Measurements from ENCODE around the gene PLXNA4. TPM values are rescaled to one million over a fixed set of nuclear protein-coding genes. Genes with fewer than 3 reads are reported as not detected.
A peak's percentile ranks its signal among the peaks of the same experiment; 100 is the strongest.
"Not testable (repeated sequence)": the region's sequence is repeated elsewhere in the genome, so short reads cannot be mapped to it uniquely, and the experiment has no call there.

PLXNA4 gene
- total and polyA plus RNA-seq, 7 experiments from 2014 or later: 0.05 to 31.6 (median 1.1) TPM

- DNase-seq (no peak), ATAC-seq (no peak)
- Histone ChIP-seq H3K27me3 (ENCODE audit: control insufficient read depth in 2 of 2, insufficient read depth in 2 of 2, low read length in 2 of 2) (no peaks in the 10 kb centered on the region), H3K36me3 (ENCODE audit: control insufficient read depth in 2 of 3, insufficient read depth in 3 of 3, low read length in 3 of 3) (no peaks in the 10 kb centered on the region), H3K27ac (ENCODE audit: low read depth, low read length) (no peak overlapping the region), H3K9me3 (ENCODE audit: control insufficient read depth in 2 of 3, low read length in 3 of 3) (no peaks in the 10 kb centered on the region), H3K4me1 (ENCODE audit: control insufficient read depth in 2 of 2, insufficient read depth in 2 of 2, low read length in 2 of 2) (no peaks in the 10 kb centered on the region), H3K4me3 (ENCODE audit: low read length) (no peak overlapping the region)
- no peaks in the 10 kb centered on the region for H3K36me3 Mint-ChIP-seq
- ChIA-PET POLR2A (no interaction called here), CTCF (no interaction called here)
- no peaks in the 10 kb centered on the region for H3K4me1 Mint-ChIP-seq
- peaks cover 0 to 4% (median 0%) of the 10 kb centered on the region in 5 donors for H3K27me3 Mint-ChIP-seq
- H3K4me3 Mint-ChIP-seq: no peak overlapping the region
- H3K9me3 Mint-ChIP-seq: no peaks in the 10 kb centered on the region
- H3K27ac Mint-ChIP-seq: no peak overlapping the region
- intact Hi-C loops (cut with micrococcal nuclease): no loop called here
These were observed 398.4 kb downstream of the PLXNA4 start for GRCh38 chr7:132177708-132178401.

DNA sequence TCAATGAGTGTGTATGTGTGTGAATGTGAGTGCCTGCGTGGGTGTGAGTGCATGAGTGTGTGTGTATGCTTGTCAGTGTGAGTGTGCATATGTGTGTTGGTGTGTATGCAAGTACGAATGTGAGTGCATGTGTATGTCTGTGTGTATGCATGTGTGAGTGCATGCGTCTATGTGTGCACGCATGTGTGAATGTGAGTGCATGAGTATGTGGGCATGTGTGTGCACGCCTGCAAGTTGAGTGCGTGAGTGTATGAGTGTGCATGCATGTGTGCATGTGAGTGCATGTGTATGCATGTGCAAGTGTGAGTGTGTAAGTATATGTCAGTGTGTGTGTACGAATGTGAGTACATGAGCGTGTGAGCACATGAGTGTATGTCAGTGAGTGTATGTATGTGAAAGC lies 399.6 kb downstream of the PLXNA4 start:
- Histone ChIP-seq H3K27ac (ENCODE audit: low read depth, low read length) (no peak overlapping the region), H3K9me3 (ENCODE audit: control insufficient read depth in 2 of 3, low read length in 3 of 3) (no peaks in the 10 kb centered on the region), H3K4me3 (ENCODE audit: low read length) (no peak overlapping the region), H3K4me1 (ENCODE audit: control insufficient read depth in 2 of 2, insufficient read depth in 2 of 2, low read length in 2 of 2) (no peaks in the 10 kb centered on the region), H3K36me3 (ENCODE audit: control insufficient read depth in 2 of 3, insufficient read depth in 3 of 3, low read length in 3 of 3) (no peaks in the 10 kb centered on the region), H3K27me3 (ENCODE audit: control insufficient read depth in 2 of 2, insufficient read depth in 2 of 2, low read length in 2 of 2) (no peaks in the 10 kb centered on the region)
- H3K27me3 Mint-ChIP-seq: peaks cover 0 to 5% (median 0%) of the 10 kb centered on the region in 5 donors
- DNase-seq (no peak), ATAC-seq (peak; percentile 14)
- no peak overlapping the region for H3K4me3 Mint-ChIP-seq
- intact Hi-C loops (cut with micrococcal nuclease): no loop called here
- H3K36me3 Mint-ChIP-seq: no peaks in the 10 kb centered on the region
- ChIA-PET POLR2A (no interaction called here), CTCF (no interaction called here)
- H3K27ac Mint-ChIP-seq: no peak overlapping the region
- H3K9me3 Mint-ChIP-seq: no peaks in the 10 kb centered on the region
- H3K4me1 Mint-ChIP-seq: no peaks in the 10 kb centered on the region

DNA sequence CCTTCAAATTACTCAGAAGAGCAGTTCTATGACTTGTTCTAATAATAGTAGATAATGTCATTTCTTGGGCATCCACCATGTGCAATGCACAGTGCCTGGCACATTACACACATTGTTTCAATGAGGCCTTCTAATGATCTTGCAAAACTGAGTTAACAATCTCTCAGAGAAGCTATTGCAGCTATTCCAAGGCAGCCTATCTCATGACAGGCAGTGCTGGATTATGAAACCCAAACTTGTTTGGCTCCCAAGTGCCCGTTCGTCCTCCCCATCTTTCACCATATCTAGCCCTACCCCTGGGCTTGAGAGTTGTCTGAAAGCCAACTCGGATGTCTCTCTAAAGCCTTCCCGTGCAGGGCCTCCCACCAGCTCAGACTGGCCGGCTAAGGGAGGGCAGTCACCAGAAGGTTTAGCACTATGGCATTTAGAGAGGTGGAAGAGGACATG lies 405.1 kb downstream of the PLXNA4 start:
- intact Hi-C loops (cut with micrococcal nuclease): no loop called here
- Mint-ChIP-seq H3K4me3 (no peak overlapping the region), H3K27me3 (peaks cover 0 to 9% (median 0%) of the 10 kb centered on the region in 5 donors), H3K4me1 (no peaks in the 10 kb centered on the region), H3K36me3 (no peaks in the 10 kb centered on the region), H3K9me3 (peaks cover 0 to 3% (median 0%) of the 10 kb centered on the region in 11 donors), H3K27ac (no peak overlapping the region)
- Histone ChIP-seq H3K4me1 (ENCODE audit: control insufficient read depth in 2 of 2, insufficient read depth in 2 of 2, low read length in 2 of 2) (no peaks in the 10 kb centered on the region), H3K9me3 (ENCODE audit: control insufficient read depth in 2 of 3, low read length in 3 of 3) (no peaks in the 10 kb centered on the region), H3K27ac (ENCODE audit: low read depth, low read length) (no peak overlapping the region), H3K27me3 (ENCODE audit: control insufficient read depth in 2 of 2, insufficient read depth in 2 of 2, low read length in 2 of 2) (no peaks in the 10 kb centered on the region), H3K4me3 (ENCODE audit: low read length) (no peak overlapping the region), H3K36me3 (ENCODE audit: control insufficient read depth in 2 of 3, insufficient read depth in 3 of 3, low read length in 3 of 3) (no peaks in the 10 kb centered on the region)
- ATAC-seq (no peak), DNase-seq (no peak)
- POLR2A ChIA-PET: no interaction called here
- CTCF ChIA-PET: no interaction called here

- no peaks in the 10 kb centered on the region for H3K9me3 ChIP-seq (ENCODE audit: control insufficient read depth in 2 of 3, low read length in 3 of 3)
- no peak overlapping the region for H3K27ac ChIP-seq (ENCODE audit: low read depth, low read length)
- no peak for DNase-seq
- intact Hi-C loops (cut with micrococcal nuclease): no loop called here
- Mint-ChIP-seq H3K4me3 (no peak overlapping the region), H3K36me3 (no peaks in the 10 kb centered on the region), H3K27ac (no peak overlapping the region), H3K4me1 (no peaks in the 10 kb centered on the region), H3K27me3 (peaks cover 0 to 9% (median 3%) of the 10 kb centered on the region in 5 donors), H3K9me3 (peaks cover 0 to 3% (median 0%) of the 10 kb centered on the region in 11 donors)
- H3K4me3 ChIP-seq (ENCODE audit: low read length): no peak overlapping the region
- H3K36me3 ChIP-seq (ENCODE audit: control insufficient read depth in 2 of 3, insufficient read depth in 3 of 3, low read length in 3 of 3): no peaks in the 10 kb centered on the region
- no peaks in the 10 kb centered on the region for H3K4me1 ChIP-seq (ENCODE audit: control insufficient read depth in 2 of 2, insufficient read depth in 2 of 2, low read length in 2 of 2)
- H3K27me3 ChIP-seq (ENCODE audit: control insufficient read depth in 2 of 2, insufficient read depth in 2 of 2, low read length in 2 of 2): no peaks in the 10 kb centered on the region
- ChIA-PET CTCF (no interaction called here), POLR2A (no interaction called here)
- no peak for ATAC-seq
These were observed 406.5 kb downstream of the PLXNA4 start for GRCh38 chr7:132169730-132170129.

GRCh38 chr7:132168239-132168638 lies 408.0 kb downstream of the PLXNA4 start:
- no peak for ATAC-seq
- no peaks in the 10 kb centered on the region for H3K4me1 ChIP-seq (ENCODE audit: control insufficient read depth in 2 of 2, insufficient read depth in 2 of 2, low read length in 2 of 2)
- H3K4me3 ChIP-seq (ENCODE audit: low read length): no peak overlapping the region
- no peaks in the 10 kb centered on the region for H3K27me3 ChIP-seq (ENCODE audit: control insufficient read depth in 2 of 2, insufficient read depth in 2 of 2, low read length in 2 of 2)
- Mint-ChIP-seq H3K9me3 (peaks cover 0 to 3% (median 0%) of the 10 kb centered on the region in 11 donors), H3K4me3 (no peak overlapping the region), H3K36me3 (no peaks in the 10 kb centered on the region), H3K4me1 (no peaks in the 10 kb centered on the region), H3K27me3 (peaks cover 0 to 9% (median 5%) of the 10 kb centered on the region in 5 donors), H3K27ac (peak overlapping the region in 1 of 9 donors; percentile 41)
- CTCF ChIA-PET: no interaction called here
- intact Hi-C loops (cut with micrococcal nuclease): no loop called here
- POLR2A ChIA-PET: no interaction called here
- no peak for DNase-seq
- no peak overlapping the region for H3K27ac ChIP-seq (ENCODE audit: low read depth, low read length)
- no peaks in the 10 kb centered on the region for H3K36me3 ChIP-seq (ENCODE audit: control insufficient read depth in 2 of 3, insufficient read depth in 3 of 3, low read length in 3 of 3)
- H3K9me3 ChIP-seq (ENCODE audit: control insufficient read depth in 2 of 3, low read length in 3 of 3): no peaks in the 10 kb centered on the region

GRCh38 chr7:132165695-132166094 lies 410.6 kb downstream of the PLXNA4 start:
- H3K4me1 Mint-ChIP-seq; H3K4me3 Mint-ChIP-seq; H3K36me3 Mint-ChIP-seq; POLR2A ChIA-PET; CTCF ChIA-PET; H3K36me3 ChIP-seq (ENCODE audit: control insufficient read depth in 2 of 3, insufficient read depth in 3 of 3, low read length in 3 of 3); H3K27me3 ChIP-seq (ENCODE audit: control insufficient read depth in 2 of 2, insufficient read depth in 2 of 2, low read length in 2 of 2); H3K27ac Mint-ChIP-seq; H3K9me3 ChIP-seq (ENCODE audit: control insufficient read depth in 2 of 3, low read length in 3 of 3); intact Hi-C loops (cut with micrococcal nuclease); H3K4me3 ChIP-seq (ENCODE audit: low read length); H3K4me1 ChIP-seq (ENCODE audit: control insufficient read depth in 2 of 2, insufficient read depth in 2 of 2, low read length in 2 of 2); H3K27ac ChIP-seq (ENCODE audit: low read depth, low read length); H3K9me3 Mint-ChIP-seq; ATAC-seq; DNase-seq: not testable (repeated sequence)
- peaks cover 0 to 20% (median 0%) of the 10 kb centered on the region in 5 donors for H3K27me3 Mint-ChIP-seq

- ChIA-PET POLR2A (no interaction called here), CTCF (no interaction called here)
- H3K36me3 ChIP-seq (ENCODE audit: control insufficient read depth in 2 of 3, insufficient read depth in 3 of 3, low read length in 3 of 3): no peaks in the 10 kb centered on the region
- Mint-ChIP-seq H3K4me1 (no peaks in the 10 kb centered on the region), H3K9me3 (peaks cover 0 to 3% (median 0%) of the 10 kb centered on the region in 11 donors), H3K4me3 (no peak overlapping the region), H3K27ac (no peak overlapping the region), H3K27me3 (peaks cover 0 to 20% (median 0%) of the 10 kb centered on the region in 5 donors), H3K36me3 (no peaks in the 10 kb centered on the region)
- ATAC-seq (no peak), DNase-seq (no peak)
- intact Hi-C loops (cut with micrococcal nuclease): no loop called here
- H3K27me3 ChIP-seq (ENCODE audit: control insufficient read depth in 2 of 2, insufficient read depth in 2 of 2, low read length in 2 of 2): no peaks in the 10 kb centered on the region
- H3K27ac ChIP-seq (ENCODE audit: low read depth, low read length): no peak overlapping the region
- no peak overlapping the region for H3K4me3 ChIP-seq (ENCODE audit: low read length)
- H3K4me1 ChIP-seq (ENCODE audit: control insufficient read depth in 2 of 2, insufficient read depth in 2 of 2, low read length in 2 of 2): no peaks in the 10 kb centered on the region
- no peaks in the 10 kb centered on the region for H3K9me3 ChIP-seq (ENCODE audit: control insufficient read depth in 2 of 3, low read length in 3 of 3)
These were observed 411.6 kb downstream of the PLXNA4 start for GRCh38 chr7:132164558-132165125.

All from naive thymus-derived CD4-positive, alpha-beta T cell (primary cell).